ENCODE results near the gene HTRA3.

HTRA3 gene

GRCh38 chr4:8311101-8312068 lies 41.8 kb downstream of the HTRA3 start:
- no peaks in the 10 kb centered on the region for H3K9me3 ChIP-seq (ENCODE audit: insufficient read depth, low read length)
- no peaks in the 10 kb centered on the region for H4K20me1 ChIP-seq (ENCODE audit: insufficient read depth, low read length)
- no peak overlapping the region for H3K27ac ChIP-seq (ENCODE audit: low read length)
- H3K79me2 ChIP-seq (ENCODE audit: low read length) = no peaks in the 10 kb centered on the region
- no peak for TF ChIP-seq EZH2phosphoT487 (IDR thresholded peaks at IDR 0.05; ENCODE audit: low read depth)
- TF ChIP-seq CTCF (IDR thresholded peaks at IDR 0.05; ENCODE audit: low read depth, low read length) = no peak
- no peak overlapping the region for H2AFZ ChIP-seq (ENCODE audit: low read depth, low read length)
- no peak overlapping the region for H3K4me3 ChIP-seq (ENCODE audit: low read length)
- no peaks in the 10 kb centered on the region for H3K36me3 ChIP-seq (replicated peaks; ENCODE audit: low read depth, low read length)
- no peaks in the 10 kb centered on the region for H3K4me1 ChIP-seq (ENCODE audit: low read length)
- H3K9ac ChIP-seq (ENCODE audit: low read length) = no peak overlapping the region
- no peak overlapping the region for H3K4me2 ChIP-seq (ENCODE audit: low read length)
- peaks cover 25% of the 10 kb centered on the region for H3K27me3 ChIP-seq (ENCODE audit: low read depth, low read length)

GRCh38 chr4:8312069-8312445 lies 42.5 kb downstream of the HTRA3 start:
- Histone ChIP-seq H3K4me1 (ENCODE audit: low read length) (no peaks in the 10 kb centered on the region), H3K79me2 (ENCODE audit: low read length) (no peaks in the 10 kb centered on the region), H3K27me3 (ENCODE audit: low read depth, low read length) (peaks cover 25% of the 10 kb centered on the region), H4K20me1 (ENCODE audit: insufficient read depth, low read length) (no peaks in the 10 kb centered on the region), H2AFZ (ENCODE audit: low read depth, low read length) (no peak overlapping the region), H3K27ac (ENCODE audit: low read length) (no peak overlapping the region), H3K36me3 (replicated peaks; ENCODE audit: low read depth, low read length) (no peaks in the 10 kb centered on the region), H3K9me3 (ENCODE audit: insufficient read depth, low read length) (no peaks in the 10 kb centered on the region), H3K4me3 (ENCODE audit: low read length) (no peak overlapping the region), H3K9ac (ENCODE audit: low read length) (no peak overlapping the region), H3K4me2 (ENCODE audit: low read length) (no peak overlapping the region)
- no peak for TF ChIP-seq CTCF (IDR thresholded peaks at IDR 0.05; ENCODE audit: low read depth, low read length)
- TF ChIP-seq EZH2phosphoT487 (IDR thresholded peaks at IDR 0.05; ENCODE audit: low read depth) = no peak

- Histone ChIP-seq H3K9ac (ENCODE audit: low read length) (no peak overlapping the region), H3K27ac (ENCODE audit: low read length) (no peak overlapping the region), H3K36me3 (replicated peaks; ENCODE audit: low read depth, low read length) (no peaks in the 10 kb centered on the region), H3K9me3 (ENCODE audit: insufficient read depth, low read length) (no peaks in the 10 kb centered on the region), H2AFZ (ENCODE audit: low read depth, low read length) (no peak overlapping the region), H3K79me2 (ENCODE audit: low read length) (no peaks in the 10 kb centered on the region), H3K4me3 (ENCODE audit: low read length) (no peak overlapping the region), H3K4me2 (ENCODE audit: low read length) (no peak overlapping the region), H3K27me3 (ENCODE audit: low read depth, low read length) (peaks cover 25% of the 10 kb centered on the region), H3K4me1 (ENCODE audit: low read length) (no peaks in the 10 kb centered on the region), H4K20me1 (ENCODE audit: insufficient read depth, low read length) (no peaks in the 10 kb centered on the region)
- TF ChIP-seq EZH2phosphoT487 (IDR thresholded peaks at IDR 0.05; ENCODE audit: low read depth) (no peak), CTCF (IDR thresholded peaks at IDR 0.05; ENCODE audit: low read depth, low read length) (no peak)
Observed at GRCh38 chr4:8312976-8313375, 43.4 kb downstream of the HTRA3 start.

- H3K4me1 ChIP-seq (ENCODE audit: low read length) = no peaks in the 10 kb centered on the region
- no peak overlapping the region for H3K9ac ChIP-seq (ENCODE audit: low read length)
- H3K4me3 ChIP-seq (ENCODE audit: low read length) = no peak overlapping the region
- TF ChIP-seq EZH2phosphoT487 (IDR thresholded peaks at IDR 0.05; ENCODE audit: low read depth) (no peak), CTCF (IDR thresholded peaks at IDR 0.05; ENCODE audit: low read depth, low read length) (no peak)
- H3K36me3 ChIP-seq (replicated peaks; ENCODE audit: low read depth, low read length) = no peaks in the 10 kb centered on the region
- H3K27ac ChIP-seq (ENCODE audit: low read length) = no peak overlapping the region
- peaks cover 25% of the 10 kb centered on the region for H3K27me3 ChIP-seq (ENCODE audit: low read depth, low read length)
- no peaks in the 10 kb centered on the region for H4K20me1 ChIP-seq (ENCODE audit: insufficient read depth, low read length)
- no peaks in the 10 kb centered on the region for H3K9me3 ChIP-seq (ENCODE audit: insufficient read depth, low read length)
- no peak overlapping the region for H2AFZ ChIP-seq (ENCODE audit: low read depth, low read length)
- no peak overlapping the region for H3K4me2 ChIP-seq (ENCODE audit: low read length)
- H3K79me2 ChIP-seq (ENCODE audit: low read length) = no peaks in the 10 kb centered on the region
Observed at GRCh38 chr4:8314691-8315255, 45.2 kb downstream of the HTRA3 start.
